ENCODE results near the gene MYOCD.

DNA sequence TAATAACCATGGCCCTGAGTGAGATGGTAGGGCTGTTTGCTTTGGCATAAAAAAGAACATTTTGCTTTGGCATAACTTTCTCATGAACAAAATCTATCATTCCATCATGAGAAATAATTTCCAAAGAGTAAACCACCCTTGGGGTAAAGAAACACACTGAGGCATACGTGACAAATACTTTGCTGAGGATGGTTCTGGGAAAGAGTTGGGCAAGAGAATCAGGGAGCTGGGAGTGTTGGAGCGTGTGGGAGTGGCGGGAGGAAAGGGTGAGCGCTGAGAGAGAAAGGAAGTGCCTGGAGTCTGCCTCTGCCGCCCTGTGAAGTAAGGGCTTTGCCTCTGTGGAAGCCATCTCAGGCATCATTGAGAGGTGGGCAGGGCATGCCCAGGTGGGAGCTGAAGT is 63.4 kb downstream of the MYOCD start:
- TF ChIP-seq, protein P1, sequence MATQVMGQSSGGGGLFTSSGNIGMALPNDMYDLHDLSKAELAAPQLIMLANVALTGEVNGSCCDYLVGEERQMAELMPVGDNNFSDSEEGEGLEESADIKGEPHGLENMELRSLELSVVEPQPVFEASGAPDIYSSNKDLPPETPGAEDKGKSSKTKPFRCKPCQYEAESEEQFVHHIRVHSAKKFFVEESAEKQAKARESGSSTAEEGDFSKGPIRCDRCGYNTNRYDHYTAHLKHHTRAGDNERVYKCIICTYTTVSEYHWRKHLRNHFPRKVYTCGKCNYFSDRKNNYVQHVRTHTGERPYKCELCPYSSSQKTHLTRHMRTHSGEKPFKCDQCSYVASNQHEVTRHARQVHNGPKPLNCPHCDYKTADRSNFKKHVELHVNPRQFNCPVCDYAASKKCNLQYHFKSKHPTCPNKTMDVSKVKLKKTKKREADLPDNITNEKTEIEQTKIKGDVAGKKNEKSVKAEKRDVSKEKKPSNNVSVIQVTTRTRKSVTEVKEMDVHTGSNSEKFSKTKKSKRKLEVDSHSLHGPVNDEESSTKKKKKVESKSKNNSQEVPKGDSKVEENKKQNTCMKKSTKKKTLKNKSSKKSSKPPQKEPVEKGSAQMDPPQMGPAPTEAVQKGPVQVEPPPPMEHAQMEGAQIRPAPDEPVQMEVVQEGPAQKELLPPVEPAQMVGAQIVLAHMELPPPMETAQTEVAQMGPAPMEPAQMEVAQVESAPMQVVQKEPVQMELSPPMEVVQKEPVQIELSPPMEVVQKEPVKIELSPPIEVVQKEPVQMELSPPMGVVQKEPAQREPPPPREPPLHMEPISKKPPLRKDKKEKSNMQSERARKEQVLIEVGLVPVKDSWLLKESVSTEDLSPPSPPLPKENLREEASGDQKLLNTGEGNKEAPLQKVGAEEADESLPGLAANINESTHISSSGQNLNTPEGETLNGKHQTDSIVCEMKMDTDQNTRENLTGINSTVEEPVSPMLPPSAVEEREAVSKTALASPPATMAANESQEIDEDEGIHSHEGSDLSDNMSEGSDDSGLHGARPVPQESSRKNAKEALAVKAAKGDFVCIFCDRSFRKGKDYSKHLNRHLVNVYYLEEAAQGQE (IDR thresholded peaks at IDR 0.05), result no peak
- TF ChIP-seq, protein P2, sequence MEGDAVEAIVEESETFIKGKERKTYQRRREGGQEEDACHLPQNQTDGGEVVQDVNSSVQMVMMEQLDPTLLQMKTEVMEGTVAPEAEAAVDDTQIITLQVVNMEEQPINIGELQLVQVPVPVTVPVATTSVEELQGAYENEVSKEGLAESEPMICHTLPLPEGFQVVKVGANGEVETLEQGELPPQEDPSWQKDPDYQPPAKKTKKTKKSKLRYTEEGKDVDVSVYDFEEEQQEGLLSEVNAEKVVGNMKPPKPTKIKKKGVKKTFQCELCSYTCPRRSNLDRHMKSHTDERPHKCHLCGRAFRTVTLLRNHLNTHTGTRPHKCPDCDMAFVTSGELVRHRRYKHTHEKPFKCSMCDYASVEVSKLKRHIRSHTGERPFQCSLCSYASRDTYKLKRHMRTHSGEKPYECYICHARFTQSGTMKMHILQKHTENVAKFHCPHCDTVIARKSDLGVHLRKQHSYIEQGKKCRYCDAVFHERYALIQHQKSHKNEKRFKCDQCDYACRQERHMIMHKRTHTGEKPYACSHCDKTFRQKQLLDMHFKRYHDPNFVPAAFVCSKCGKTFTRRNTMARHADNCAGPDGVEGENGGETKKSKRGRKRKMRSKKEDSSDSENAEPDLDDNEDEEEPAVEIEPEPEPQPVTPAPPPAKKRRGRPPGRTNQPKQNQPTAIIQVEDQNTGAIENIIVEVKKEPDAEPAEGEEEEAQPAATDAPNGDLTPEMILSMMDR (IDR thresholded peaks at IDR 0.05), result no peak
- no peak for TF ChIP-seq PHF8 (IDR thresholded peaks at IDR 0.05; ENCODE audit: borderline replicate concordance, low read depth)

Measured in A549 (cell line).